CD1c-positive myeloid dendritic cell (primary cell): ENCODE measurements around the gene KCNMB4.

Experiments used
- DNase-seq: peaks from one replicate; pipeline ENCODE4 v3.0.0-alpha.2; 2016; ENCODE audit errors: extremely low spot score

Gene KCNMB4

GRCh38 chr12:70365648-70366518 lies at the start of gene KCNMB4:
Gene KCNMB4, plus strand, starts transcription at chr12:70366290. Its CDS starts 445 bp downstream, at chr12:70366735.
- DNase-seq: peak; percentile 68

GRCh38 chr12:70317781-70318180 lies 48.3 kb upstream of the KCNMB4 start:
- DNase-seq: peak; percentile 76

- DNase-seq: peak; percentile 71
Measured at GRCh38 chr12:70319605-70320004, 46.5 kb upstream of the KCNMB4 start.

- no peak for DNase-seq
Measured at GRCh38 chr12:70321191-70321590, 44.9 kb upstream of the KCNMB4 start.

GRCh38 chr12:70327541-70327940 lies 38.5 kb upstream of the KCNMB4 start:
- no peak for DNase-seq

DNA sequence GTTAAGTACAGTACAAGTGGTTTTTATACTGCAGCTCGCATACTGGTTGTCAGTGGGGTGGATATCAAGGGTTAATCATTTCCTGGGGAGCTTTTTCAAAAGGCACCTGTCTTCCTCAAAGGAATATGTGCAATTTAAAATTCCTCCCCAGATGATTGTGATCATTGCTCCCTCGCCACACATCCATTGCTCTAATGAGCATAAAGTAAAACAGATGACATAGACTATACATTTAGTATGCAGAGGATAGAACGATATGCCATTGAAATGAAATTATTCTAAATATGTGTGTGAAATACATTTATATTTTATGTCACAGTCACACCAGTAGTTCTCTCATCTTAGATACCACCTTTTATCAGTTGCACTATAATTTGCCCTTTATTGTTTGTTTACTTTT lies 36.4 kb upstream of the KCNMB4 start:
- no peak for DNase-seq

DNA sequence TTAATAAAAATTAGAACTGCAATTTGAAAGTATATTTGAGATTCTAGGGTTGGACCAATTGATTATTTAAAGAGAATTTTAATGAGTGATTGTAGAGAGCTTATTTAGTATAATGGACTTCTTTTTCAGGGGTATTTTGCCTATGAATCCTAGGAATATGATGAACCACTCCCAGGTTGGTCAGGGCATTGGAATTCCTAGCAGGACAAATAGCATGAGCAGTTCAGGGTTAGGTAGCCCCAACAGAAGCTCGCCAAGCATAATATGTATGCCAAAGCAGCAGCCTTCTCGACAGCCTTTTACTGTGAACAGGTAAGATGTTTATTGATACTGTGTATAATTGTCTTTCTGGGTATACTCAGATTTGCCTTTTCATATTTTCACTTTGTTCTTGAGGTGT lies 35.9 kb upstream of the KCNMB4 start:
- DNase-seq: no peak

DNA sequence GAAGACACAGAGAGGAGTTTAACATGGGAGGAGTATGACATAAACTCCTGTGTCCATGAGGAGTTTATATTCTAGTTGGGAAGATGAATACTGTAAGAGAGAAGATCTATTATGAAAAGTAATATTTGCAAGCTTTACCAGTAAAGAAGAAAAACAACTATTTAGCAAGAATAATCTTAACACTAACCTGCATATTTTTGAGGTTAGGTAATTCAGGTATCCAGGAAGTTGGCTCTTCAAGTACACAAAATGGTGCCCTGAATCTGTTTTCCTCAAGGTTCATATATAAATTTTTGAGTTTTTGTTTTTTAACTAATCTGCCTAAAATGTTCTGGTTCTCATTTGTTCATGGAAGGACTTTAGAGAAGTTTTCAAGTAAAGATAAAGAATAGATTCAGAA lies 33.9 kb upstream of the KCNMB4 start:
- no peak for DNase-seq

GRCh38 chr12:70334742-70335141 lies 31.3 kb upstream of the KCNMB4 start:
- DNase-seq: no peak

GRCh38 chr12:70338531-70338930 lies 27.6 kb upstream of the KCNMB4 start:
- DNase-seq: no peak

DNA sequence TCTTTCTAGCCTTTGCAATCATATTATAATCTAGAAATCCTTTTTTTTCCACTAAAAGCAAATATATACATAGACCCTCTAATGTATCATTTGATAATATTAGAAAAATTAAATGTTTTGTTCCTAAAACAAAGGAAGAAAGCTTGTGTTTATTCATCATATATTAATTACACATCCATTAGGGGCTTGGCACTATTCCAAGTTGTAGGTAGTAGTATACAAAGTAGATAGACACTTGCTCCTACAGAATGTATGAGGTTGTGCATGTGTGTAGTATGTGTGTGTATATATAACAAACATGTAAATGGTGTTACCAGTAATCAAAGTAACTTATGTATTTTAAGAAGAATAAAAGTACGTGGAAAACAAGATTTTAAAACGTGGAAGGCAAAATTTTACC lies 15.0 kb upstream of the KCNMB4 start:
- no peak for DNase-seq

DNA sequence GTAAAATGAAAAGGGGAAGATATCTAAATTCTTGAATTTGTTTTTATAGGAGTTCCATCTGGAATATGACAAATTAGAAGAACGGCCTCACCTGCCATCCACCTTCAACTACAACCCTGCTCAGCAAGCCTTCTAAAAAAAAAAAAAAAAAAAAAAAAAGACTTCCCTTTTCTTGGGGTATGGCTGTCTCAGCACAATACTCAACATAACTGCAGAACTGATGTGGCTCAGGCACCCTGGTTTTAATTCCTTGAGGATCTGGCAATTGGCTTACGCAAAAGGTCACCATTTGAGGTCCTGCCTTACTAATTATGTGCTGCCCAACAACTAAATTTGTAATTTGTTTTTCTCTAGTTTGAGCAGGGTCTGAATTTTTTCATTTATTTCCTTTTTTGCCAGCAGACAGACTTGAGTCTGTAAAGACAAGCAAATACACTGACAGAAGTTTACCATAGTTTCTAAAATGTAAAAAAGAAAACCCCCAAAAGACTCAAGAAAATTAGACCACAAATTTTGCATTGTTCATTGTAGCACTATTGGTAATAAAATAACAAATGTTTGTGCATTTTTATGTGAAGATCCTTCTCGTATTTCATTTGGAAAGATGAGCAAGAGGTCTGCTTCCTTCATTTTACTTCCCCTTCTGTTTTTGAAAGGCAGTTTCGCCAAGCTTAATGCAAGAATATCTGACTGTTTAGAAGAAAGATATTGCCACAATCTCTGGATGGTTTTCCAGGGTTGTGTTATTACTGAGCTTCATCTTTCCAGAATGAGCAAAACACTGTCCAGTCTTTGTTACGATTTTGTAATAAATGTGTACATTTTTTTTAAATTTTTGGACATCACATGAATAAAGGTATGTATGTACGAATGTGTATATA lies 12.1 kb upstream of the KCNMB4 start:
- peak; percentile 81 for DNase-seq

- peak; percentile 75 for DNase-seq
Measured at GRCh38 chr12:70354787-70355186, 11.3 kb upstream of the KCNMB4 start.

DNA sequence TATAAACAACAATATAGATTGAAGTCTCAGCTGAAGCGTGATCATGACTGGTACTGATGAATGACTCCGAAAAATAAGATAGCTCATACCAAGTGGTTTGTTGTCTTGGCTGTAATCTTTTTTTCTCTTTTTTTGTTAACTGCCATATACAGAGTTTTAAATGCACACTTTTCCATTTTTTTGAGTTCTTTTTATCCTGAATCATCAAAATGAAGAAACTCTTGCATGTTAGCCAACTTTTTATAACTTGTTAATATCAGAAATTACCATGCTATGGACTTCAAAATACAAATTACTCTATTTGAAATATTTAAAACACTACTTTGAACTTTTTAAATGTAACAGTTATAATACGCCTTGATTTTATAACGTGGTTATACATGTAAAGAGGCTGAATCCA lies 10.1 kb upstream of the KCNMB4 start:
- DNase-seq: no peak

GRCh38 chr12:70359458-70360197 lies 6.5 kb upstream of the KCNMB4 start:
- no peak for DNase-seq

- DNase-seq: no peak
Measured at GRCh38 chr12:70360218-70360617, 5.9 kb upstream of the KCNMB4 start.

GRCh38 chr12:70364695-70365397 lies 1.2 kb upstream of the KCNMB4 start:
- peak; percentile 9 for DNase-seq

DNA sequence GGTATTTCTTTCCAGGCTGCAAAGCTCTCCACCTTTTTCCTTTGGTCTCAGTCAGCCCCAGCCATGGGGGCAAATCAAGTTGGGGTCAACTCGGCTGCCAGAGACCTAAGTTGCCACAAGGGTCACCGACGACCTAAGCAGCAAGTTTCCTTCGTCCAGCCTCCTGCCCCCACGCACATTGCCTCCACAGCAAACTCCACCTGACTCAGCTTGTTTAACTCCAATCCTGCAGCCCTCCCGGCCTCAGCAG lies 767 bp upstream of the KCNMB4 start:
- no peak for DNase-seq

DNA sequence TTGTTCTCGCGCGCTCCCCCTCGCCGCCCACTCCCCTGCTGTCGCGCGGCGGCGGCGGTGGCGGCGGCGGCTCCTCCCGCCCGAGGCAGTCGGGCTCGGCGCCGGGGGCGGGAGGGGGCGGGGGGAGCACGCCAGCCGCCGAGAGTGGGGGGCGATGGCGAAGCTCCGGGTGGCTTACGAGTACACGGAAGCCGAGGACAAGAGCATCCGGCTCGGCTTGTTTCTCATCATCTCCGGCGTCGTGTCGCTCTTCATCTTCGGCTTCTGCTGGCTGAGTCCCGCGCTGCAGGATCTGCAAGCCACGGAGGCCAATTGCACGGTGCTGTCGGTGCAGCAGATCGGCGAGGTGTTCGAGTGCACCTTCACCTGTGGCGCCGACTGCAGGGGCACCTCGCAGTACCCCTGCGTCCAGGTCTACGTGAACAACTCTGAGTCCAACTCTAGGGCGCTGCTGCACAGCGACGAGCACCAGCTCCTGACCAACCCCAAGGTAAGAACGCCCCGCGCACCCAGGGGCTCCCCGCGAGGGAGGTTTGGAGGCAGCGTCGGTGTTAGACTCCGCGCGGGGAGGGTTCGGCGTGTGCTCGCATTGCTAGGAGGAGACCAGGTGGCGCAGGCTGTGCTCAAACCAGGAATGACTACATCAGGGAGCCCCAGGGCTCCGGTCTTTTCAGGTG lies 629 bp downstream of the KCNMB4 start:
- peak; percentile 45 for DNase-seq

DNA sequence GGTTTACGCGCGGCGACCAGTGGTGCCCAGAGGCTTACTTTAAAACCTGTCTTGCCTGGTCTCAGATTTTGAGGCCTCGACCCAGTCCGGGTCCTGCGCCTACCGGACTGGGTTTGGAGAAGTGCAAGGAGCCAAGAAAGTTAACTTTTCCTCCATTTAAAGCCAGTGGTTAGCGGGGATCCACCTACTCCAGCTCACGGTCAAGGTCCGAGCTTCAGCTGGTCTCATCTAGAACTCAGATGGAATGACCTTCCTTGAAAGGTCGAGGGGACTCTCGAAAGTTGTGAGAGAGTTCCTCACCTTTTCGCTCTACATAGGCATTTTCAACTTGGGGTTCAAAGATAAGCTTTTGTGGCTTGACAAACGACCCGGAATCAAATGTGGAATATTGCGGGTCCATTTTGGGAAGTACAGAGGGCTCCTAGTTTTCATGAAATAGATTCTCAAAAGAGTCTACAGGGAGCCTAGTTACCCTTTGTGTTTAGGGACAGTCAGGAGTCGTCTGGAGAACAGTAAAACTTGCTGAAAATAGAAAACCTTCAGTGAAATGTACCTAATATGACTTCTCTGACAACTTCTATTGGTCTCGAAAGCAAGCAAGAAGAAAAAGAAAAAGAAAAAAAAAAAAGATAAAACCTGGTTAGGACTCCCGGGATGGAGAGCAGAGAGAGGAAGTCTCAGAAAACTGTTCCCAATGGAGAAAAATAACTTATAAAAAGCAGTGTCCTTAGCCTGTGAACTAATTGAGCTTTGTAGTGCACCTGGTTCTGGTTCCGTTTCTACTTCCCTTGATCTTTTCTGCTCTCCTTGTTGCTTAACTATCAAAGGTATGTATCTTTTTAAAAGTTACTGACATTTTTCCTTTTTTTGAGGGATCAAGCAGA lies 1.4 kb downstream of the KCNMB4 start:
- DNase-seq: peak; percentile 12
